Type B pancreatic cell (in vitro differentiated cells): ENCODE results near the gene YPEL1. TPM values are rescaled to one million over a fixed set of nuclear protein-coding genes. Genes with fewer than 3 reads are reported as not detected.

Experiments used
- DNase-seq: peaks from one replicate; pipeline ENCODE4 v3.0.0; 2021; ENCODE audit warnings: mixed read lengths; ENCODE audit not compliant: unreplicated experiment; ENCODE audit errors: extremely low spot score
- H3K27ac Mint-ChIP-seq: 2 replicates; pipeline ENCODE4 v1.8.0; 2021; ENCODE audit warnings: mild to moderate bottlenecking, mixed read lengths
- H3K27me3 Mint-ChIP-seq: 2 replicates; pipeline ENCODE4 v1.8.0; 2021; ENCODE audit warnings: mixed read lengths
- H3K36me3 Mint-ChIP-seq: 2 replicates; pipeline ENCODE4 v1.8.0; 2021; ENCODE audit warnings: mixed read lengths
- H3K4me1 Mint-ChIP-seq: one replicate; pipeline ENCODE4 v1.8.0; 2021; ENCODE audit warnings: mixed read lengths; ENCODE audit not compliant: unreplicated experiment
- H3K4me3 Mint-ChIP-seq: 2 replicates; pipeline ENCODE4 v1.8.0; 2021; ENCODE audit warnings: mild to moderate bottlenecking, mixed read lengths
- H3K9me3 Mint-ChIP-seq: 2 replicates; pipeline ENCODE4 v1.8.0; 2021; ENCODE audit warnings: mixed read lengths
- CTCF ChIP-seq: fragments of 200-600 bp; sonication (generic); conservative IDR thresholded peaks from 2 replicates; pipeline ENCODE4 v1.5.0; 2021; ENCODE audit warnings: antibody characterized with exemption, mild to moderate bottlenecking
- total RNA-seq: library from RNA; stranded (reverse); gene quantifications from 2 replicates; pipeline ENCODE4 v1.2.1, GENCODE V29; 2021; ENCODE audit warnings: low replicate concordance

YPEL1 gene
- total RNA-seq, 1 donor from 2014 or later = 19.3 TPM

GRCh38 chr22:21758091-21758864, 22.7 kb upstream of the YPEL1 start:
- Mint-ChIP-seq H3K9me3 (no peaks in the 10 kb centered on the region), H3K36me3 (peaks cover 9% of the 10 kb centered on the region), H3K4me1 (peaks cover 19% of the 10 kb centered on the region), H3K4me3 (peak overlapping the region; percentile 33), H3K27ac (peak overlapping the region; percentile 5), H3K27me3 (no peaks in the 10 kb centered on the region)
- DNase-seq = no peak
- TF ChIP-seq CTCF = no peak

- H3K27ac Mint-ChIP-seq = peak overlapping the region; percentile 42
Observed at GRCh38 chr22:21755851-21756284, 20.3 kb upstream of the YPEL1 start.

GRCh38 chr22:21754523-21754922, 18.9 kb upstream of the YPEL1 start:
- H3K36me3 Mint-ChIP-seq = peaks cover 9% of the 10 kb centered on the region
- DNase-seq = no peak
- H3K4me3 Mint-ChIP-seq = peak overlapping the region; percentile 56
- TF ChIP-seq CTCF = no peak
- peaks cover 27% of the 10 kb centered on the region for H3K4me1 Mint-ChIP-seq
- peak overlapping the region; percentile 25 for H3K27ac Mint-ChIP-seq
- no peaks in the 10 kb centered on the region for H3K9me3 Mint-ChIP-seq
- no peaks in the 10 kb centered on the region for H3K27me3 Mint-ChIP-seq

More at GRCh38 chr22:21755851-21756284, 20.3 kb upstream of the YPEL1 start:
- peaks cover 27% of the 10 kb centered on the region for H3K4me1 Mint-ChIP-seq
- H3K36me3 Mint-ChIP-seq = peaks cover 9% of the 10 kb centered on the region
- H3K4me3 Mint-ChIP-seq = no peak overlapping the region
- H3K9me3 Mint-ChIP-seq = no peaks in the 10 kb centered on the region
- no peak for DNase-seq
- no peaks in the 10 kb centered on the region for H3K27me3 Mint-ChIP-seq
- no peak for TF ChIP-seq CTCF

GRCh38 chr22:21753374-21754111, 17.9 kb upstream of the YPEL1 start:
- peaks cover 27% of the 10 kb centered on the region for H3K4me1 Mint-ChIP-seq
- no peak overlapping the region for H3K4me3 Mint-ChIP-seq
- H3K9me3 Mint-ChIP-seq = no peaks in the 10 kb centered on the region
- no peak for DNase-seq
- no peak overlapping the region for H3K27ac Mint-ChIP-seq
- TF ChIP-seq CTCF = no peak
- no peaks in the 10 kb centered on the region for H3K27me3 Mint-ChIP-seq
- peaks cover 4% of the 10 kb centered on the region for H3K36me3 Mint-ChIP-seq

GRCh38 chr22:21752276-21752675, 16.7 kb upstream of the YPEL1 start:
- peak overlapping the region; percentile 32 for H3K27ac Mint-ChIP-seq
- H3K27me3 Mint-ChIP-seq = no peaks in the 10 kb centered on the region
- H3K4me1 Mint-ChIP-seq = peaks cover 27% of the 10 kb centered on the region
- TF ChIP-seq CTCF = no peak
- no peaks in the 10 kb centered on the region for H3K9me3 Mint-ChIP-seq
- no peaks in the 10 kb centered on the region for H3K36me3 Mint-ChIP-seq
- no peak for DNase-seq
- no peak overlapping the region for H3K4me3 Mint-ChIP-seq
